ENCODE results near the gene RNASEH1. TPM values are rescaled to one million over a fixed set of nuclear protein-coding genes. Genes with fewer than 3 reads are reported as not detected.

Gene RNASEH1
- total and polyA plus RNA-seq, 9 donors = 10.3 to 23.9 (median 16.8) TPM

- peaks cover 8% of the 10 kb centered on the region for H3K4me1 ChIP-seq (ENCODE audit: insufficient read depth)
- H3K4me3 ChIP-seq = no peak overlapping the region
- H3K36me3 ChIP-seq = no peaks in the 10 kb centered on the region
- 82 to 85% (median 84%) methylated on average over 22 of the region's 22 CpGs for WGBS, 3 donors
- TF ChIP-seq POLR2A (IDR thresholded peaks at IDR 0.05) (no peak), EP300 (IDR thresholded peaks at IDR 0.05) (no peak)
- TF ChIP-seq, protein P1, sequence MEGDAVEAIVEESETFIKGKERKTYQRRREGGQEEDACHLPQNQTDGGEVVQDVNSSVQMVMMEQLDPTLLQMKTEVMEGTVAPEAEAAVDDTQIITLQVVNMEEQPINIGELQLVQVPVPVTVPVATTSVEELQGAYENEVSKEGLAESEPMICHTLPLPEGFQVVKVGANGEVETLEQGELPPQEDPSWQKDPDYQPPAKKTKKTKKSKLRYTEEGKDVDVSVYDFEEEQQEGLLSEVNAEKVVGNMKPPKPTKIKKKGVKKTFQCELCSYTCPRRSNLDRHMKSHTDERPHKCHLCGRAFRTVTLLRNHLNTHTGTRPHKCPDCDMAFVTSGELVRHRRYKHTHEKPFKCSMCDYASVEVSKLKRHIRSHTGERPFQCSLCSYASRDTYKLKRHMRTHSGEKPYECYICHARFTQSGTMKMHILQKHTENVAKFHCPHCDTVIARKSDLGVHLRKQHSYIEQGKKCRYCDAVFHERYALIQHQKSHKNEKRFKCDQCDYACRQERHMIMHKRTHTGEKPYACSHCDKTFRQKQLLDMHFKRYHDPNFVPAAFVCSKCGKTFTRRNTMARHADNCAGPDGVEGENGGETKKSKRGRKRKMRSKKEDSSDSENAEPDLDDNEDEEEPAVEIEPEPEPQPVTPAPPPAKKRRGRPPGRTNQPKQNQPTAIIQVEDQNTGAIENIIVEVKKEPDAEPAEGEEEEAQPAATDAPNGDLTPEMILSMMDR (IDR thresholded peaks at IDR 0.05) = no peak
- H3K27me3 ChIP-seq = no peaks in the 10 kb centered on the region
- no peak overlapping the region for H3K27ac ChIP-seq
- intact Hi-C loops (cut with DNase I) = no loop called here
- H3K9me3 ChIP-seq = no peaks in the 10 kb centered on the region
- DNase-seq = no peak
Measured at GRCh38 chr2:3526871-3527270, 31.3 kb downstream of the RNASEH1 start.

GRCh38 chr2:3523551-3524041, 34.5 kb downstream of the RNASEH1 start:
- Histone ChIP-seq H3K27ac (no peak overlapping the region), H3K4me3 (no peak overlapping the region), H3K4me1 (ENCODE audit: insufficient read depth) (peaks cover 13% of the 10 kb centered on the region), H3K36me3 (no peaks in the 10 kb centered on the region), H3K27me3 (no peaks in the 10 kb centered on the region), H3K9me3 (no peaks in the 10 kb centered on the region)
- DNase-seq = no peak
- intact Hi-C loops (cut with DNase I) = no loop called here
- 27 to 34% (median 30%) methylated on average over 4 of the region's 4 CpGs for WGBS, 3 donors
- TF ChIP-seq POLR2A (IDR thresholded peaks at IDR 0.05) (no peak), EP300 (IDR thresholded peaks at IDR 0.05) (no peak)
- TF ChIP-seq, protein P1 (IDR thresholded peaks at IDR 0.05) = no peak

- no peaks in the 10 kb centered on the region for H3K36me3 ChIP-seq
- TF ChIP-seq POLR2A (IDR thresholded peaks at IDR 0.05) = no peak
- TF ChIP-seq, protein P1 (IDR thresholded peaks at IDR 0.05) = no peak
- TF ChIP-seq EP300 (IDR thresholded peaks at IDR 0.05) = no peak
- intact Hi-C loops (cut with DNase I) = no loop called here
- peak overlapping the region in 1 of 2 donors; percentile 16 for H3K27ac ChIP-seq
- H3K27me3 ChIP-seq = no peaks in the 10 kb centered on the region
- H3K4me1 ChIP-seq (ENCODE audit: insufficient read depth) = peaks cover 13% of the 10 kb centered on the region
- H3K9me3 ChIP-seq = no peaks in the 10 kb centered on the region
- WGBS, 3 donors = 26 to 27% (median 27%) methylated on average over 13 of the region's 13 CpGs
- no peak overlapping the region for H3K4me3 ChIP-seq
- DNase-seq = peak in 4 of 5 donors; percentile 42 to 66 (median 52)
Measured at GRCh38 chr2:3522961-3523421, 35.1 kb downstream of the RNASEH1 start.

DNA sequence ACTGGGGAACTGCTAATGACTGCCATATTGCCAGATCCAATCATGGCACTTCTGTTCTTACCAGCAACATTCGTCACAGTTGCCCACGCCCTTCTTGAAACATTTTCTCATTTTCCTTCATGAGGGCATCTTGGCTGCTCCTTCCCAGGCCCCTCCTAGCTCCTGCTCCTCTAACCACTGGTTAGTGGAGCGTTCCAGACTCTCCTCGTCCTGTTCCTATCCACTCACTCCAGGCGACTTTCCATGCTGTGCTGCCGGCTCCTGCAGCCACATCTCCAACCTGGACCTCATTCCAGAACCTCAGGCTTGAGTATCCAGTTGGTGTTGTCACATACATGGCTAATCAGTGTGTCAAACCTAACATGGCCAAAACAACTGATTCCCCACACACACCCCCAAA, 37.5 kb downstream of the RNASEH1 start:
- WGBS, 3 donors = 93 to 95% (median 94%) methylated on average over 6 of the region's 6 CpGs
- TF ChIP-seq, protein P1 (IDR thresholded peaks at IDR 0.05) = no peak
- TF ChIP-seq EP300 (IDR thresholded peaks at IDR 0.05) = no peak
- TF ChIP-seq POLR2A (IDR thresholded peaks at IDR 0.05) = no peak
- no peak overlapping the region for H3K4me3 ChIP-seq
- intact Hi-C loops (cut with DNase I) = no loop called here
- H3K27me3 ChIP-seq = no peaks in the 10 kb centered on the region
- no peaks in the 10 kb centered on the region for H3K9me3 ChIP-seq
- H3K36me3 ChIP-seq = no peaks in the 10 kb centered on the region
- peaks cover 13% of the 10 kb centered on the region for H3K4me1 ChIP-seq (ENCODE audit: insufficient read depth)
- H3K27ac ChIP-seq = no peak overlapping the region
- DNase-seq = no peak

Measured in ovary (tissue), 9 donors.